Stromal cell of bone marrow (primary cell): ENCODE results near the gene KCNJ5.

Experiments
- DNase-seq: peaks from one replicate; pipeline ENCODE4 v3.0.0-alpha.2; 2012; ENCODE audit warnings: low read depth

The KCNJ5 gene

DNA sequence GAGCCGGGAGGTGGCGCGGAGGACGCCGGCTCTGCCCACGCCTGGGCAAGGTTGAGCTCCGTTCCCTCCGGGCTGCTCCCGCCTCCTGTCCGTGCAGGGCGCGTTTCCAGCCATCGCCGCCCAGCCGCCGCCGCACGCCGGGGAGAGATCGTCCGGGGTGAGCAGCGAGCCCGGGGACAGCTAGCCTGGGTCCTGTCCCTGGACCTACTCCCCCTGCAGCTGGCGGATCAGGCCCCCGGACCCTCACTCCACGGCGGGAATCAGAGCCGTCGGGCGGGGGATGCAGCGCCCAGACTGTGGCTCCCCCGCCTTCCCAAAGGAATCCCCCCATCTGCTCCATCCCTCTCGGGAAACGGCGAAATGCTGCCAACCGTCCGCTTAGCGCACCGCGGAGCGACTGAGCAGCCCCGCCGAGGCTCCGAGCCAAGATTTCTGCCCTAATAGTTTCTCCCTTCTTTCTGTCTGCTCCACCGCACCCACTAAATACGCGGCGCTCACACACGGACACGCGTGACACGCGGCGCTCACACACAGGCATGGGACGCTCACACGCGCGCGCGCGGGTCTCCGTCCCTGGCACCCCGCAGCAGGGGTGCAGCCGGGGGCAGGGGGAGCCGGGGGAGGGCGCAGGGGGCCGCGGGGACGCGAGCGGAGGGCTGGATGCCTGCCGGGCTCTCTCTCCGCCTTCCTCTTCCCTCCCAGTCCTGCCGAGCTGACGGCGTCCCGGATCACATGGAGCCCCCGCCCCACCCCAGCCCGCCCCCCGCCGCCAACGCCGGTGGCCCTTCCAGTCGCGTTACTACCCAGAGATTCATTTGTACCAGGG lies at the start of gene KCNJ5:
Gene KCNJ5, plus strand, starts transcription at position 814 of the 826 bp plus-strand sequence. CDS start 19,918 bp downstream, outside the sequence.
- DNase-seq = no peak

DNA sequence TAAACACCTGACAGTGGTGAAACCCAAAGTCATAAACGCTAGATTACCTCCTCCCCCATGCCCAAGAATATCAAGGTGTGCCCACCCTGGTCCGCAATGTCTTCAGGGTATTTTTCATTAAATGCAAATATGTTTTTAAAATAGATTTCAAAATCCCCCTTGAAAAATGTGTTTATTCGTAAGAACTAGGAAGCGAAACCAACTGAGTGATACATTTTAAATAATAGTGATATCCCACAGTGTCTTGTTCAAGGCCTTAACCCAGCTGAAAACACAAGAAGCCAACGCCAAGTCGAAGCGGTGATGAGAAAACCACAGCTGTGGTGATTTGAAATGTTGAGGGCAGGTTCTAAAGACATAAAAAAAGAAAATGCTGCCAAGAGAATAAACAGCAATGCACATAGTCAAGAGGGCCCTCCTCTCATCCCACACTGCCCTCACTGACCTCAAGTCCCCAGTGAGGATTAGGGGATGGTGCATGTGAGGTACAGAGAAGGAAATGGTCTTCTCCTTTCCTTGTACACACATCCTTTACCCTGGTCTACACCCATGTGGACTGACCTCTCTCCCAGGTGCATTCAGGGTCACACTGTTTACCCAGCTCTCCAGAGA lies 49.6 kb upstream of the KCNJ5 start:
- no peak for DNase-seq

DNA sequence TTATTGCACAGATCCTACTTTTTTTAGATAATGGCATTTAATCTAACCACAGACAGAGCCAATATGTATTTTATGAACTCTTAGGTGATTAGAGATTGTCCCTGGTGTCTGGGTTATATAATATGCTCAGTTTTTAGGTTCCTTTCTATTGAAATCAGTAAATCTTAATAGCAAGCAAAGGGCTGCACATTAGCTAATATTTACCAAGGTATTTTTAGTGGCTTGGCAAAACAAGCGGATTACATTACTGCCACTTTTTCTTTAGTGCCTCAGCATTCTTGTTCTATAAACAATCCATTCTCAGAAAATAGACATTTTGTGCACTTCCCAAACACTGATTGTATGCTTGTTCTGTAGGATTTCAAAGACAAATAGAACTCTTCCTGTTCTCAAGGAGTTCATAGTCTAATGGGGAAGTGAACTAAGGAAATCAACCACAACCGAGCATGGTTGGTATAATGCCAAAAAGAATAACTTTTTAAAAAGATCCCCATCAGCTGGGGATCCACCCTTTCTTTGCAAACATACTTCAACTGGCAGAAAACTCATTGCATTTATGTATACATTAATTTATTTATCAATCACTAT lies 47.9 kb upstream of the KCNJ5 start:
- no peak for DNase-seq

DNA sequence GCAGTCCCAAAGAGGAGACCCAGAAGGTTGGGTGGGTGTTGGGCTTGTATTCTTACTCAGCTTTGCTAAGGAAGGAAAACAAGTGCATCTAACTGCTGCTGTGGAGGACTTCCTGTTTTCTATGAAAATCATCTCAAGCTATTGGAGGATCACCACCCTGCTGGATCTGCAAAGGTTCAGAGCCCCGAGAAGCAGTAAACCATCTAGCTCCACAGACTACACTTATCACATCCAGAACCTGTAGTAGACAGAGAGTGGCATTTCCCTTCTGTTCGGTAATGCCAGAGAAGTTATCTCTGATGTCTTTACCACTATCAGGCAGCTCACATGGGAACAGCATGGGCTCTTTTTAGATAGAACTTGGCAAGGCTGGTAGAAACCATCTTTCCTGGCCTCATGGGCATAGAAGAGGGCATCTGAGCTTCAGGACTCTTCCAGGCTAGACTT lies 45.8 kb upstream of the KCNJ5 start:
- DNase-seq = no peak

DNA sequence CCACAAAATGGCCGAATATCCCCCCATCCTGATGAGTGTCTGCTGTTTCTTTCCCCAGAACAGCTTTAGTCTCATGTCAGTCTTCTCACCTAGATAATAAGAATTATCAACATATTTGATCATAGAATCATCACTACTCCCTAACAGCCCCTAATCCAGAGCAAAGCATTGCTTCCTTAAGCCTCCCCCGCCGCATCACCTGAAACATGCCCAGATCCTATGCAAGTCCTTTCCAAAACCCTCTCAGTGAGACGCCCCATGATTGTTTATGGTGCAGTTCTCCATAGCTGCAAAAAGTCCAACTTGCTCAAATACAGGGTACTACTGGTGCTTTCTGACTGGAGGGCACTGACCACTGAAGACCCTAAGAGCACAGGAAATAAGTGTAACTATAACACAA lies 44.2 kb upstream of the KCNJ5 start:
- DNase-seq = no peak

DNA sequence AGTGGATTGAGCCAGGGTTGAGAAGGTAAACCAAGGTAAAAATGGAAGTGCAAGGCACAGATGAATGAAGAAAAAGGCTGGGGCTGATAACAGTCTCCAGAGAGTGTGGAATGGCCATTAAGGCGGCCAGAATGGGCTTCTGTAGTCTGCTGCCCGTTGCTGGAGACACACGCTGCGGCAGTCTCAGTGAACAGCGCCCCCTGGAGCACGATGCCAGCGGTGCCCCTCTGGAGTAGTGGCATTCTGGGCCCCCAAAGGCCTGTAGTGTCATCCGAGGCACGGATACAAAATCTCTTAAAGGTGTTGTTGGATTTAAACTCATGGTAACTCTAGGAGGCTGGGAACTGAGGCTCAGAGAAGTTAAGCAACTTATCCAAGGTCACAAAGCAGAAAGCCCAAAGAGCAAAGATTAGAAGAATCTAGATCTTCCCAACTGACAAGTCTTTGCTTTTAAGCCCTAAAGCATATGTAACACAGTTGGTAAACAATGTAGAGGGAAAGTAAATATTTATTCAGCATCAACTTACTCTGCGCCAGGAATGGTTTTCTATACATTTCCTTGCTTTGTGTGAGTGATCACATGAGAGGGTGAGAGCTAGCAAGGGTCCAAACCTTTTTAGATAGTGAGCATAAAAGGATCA lies 42.2 kb upstream of the KCNJ5 start:
- DNase-seq = no peak

DNA sequence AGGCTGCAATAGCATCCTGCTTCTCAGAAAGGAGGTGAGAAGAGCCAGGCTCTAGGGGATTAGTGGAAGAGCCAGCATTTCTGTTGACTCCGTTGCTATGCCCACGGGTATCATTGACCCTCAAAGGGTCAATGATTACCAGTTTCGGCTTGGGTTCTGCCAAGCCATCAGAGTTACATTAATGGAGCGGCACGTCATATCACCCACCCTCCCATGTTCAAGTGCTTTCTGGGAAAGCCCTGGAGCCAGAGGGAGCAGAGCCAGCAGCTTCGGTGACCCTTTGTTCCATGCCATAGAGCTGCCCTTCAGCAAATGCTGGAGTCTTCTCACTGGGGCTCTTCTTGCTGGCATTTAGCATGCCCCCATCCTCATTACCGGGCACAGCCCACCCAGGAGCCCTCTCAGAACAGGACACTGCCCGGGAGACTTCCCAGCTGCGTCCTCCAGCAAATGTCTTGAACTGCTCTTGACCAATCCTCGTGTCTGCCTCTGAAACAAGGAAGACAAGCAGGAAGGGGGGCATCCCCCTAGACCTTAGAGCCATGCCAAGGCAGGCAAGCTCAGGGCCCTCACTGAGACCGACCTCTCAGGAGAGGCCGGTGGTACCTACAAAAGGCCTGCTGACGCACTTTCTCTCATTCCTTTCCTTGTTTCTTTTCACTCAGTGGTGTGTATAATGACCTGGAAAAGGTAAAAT lies 38.7 kb upstream of the KCNJ5 start:
- DNase-seq = no peak

DNA sequence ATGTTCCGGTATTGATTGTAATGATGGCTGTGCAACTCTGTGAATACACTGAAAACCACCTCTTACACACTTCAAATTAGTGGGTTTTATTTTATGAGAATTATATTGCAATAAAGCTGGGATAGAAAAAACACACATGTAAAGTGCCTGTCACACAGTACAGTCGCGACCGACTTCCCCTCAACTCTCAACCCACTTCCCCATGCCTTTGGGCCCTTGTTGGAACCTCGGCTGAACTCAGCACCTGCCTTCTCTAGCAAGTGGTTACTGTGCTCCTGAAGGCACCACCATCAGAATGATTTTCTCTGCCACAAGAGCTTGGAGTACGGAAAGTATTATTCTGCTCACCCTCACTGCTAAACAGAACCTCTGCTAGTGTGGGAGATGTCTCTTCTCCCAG lies 37.6 kb upstream of the KCNJ5 start:
- no peak for DNase-seq

DNA sequence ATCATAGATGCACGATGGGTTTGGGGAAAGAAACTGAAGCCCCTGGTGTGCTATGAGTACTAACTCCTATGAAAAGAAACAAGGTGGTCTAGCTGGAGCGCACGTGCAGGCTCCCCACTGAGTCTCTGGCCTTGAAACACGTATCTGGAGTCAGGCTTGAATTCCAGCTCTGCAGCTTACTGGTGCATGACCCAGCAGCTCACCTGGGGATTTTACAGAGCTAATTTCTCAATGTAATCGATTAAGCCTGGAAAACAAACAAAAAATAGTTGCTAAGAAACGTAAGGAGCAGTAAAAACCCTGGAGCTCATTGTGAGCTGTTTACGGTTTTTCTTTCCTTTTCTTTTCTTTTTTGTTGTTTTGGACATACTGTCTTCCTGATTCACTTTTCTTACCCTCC lies 36.3 kb upstream of the KCNJ5 start:
- DNase-seq = no peak

DNA sequence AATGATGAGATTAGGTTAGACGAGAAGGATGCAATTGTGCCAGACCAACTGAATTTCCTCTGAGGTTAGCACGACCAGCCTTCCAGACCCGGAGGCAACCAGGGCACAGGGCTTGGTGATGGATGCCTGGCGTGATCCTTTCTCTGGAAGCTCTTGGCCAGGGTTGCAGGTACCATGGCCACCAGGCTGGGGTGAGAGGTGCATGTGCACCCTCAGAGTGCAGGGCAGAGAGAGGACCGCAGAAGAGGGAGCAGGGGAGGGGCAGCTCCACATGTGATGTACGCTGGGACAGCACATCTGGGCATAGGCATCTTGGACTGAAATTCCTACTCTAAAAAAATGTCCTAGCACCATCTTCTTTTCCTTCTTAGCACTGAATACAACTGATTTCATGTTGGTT lies 34.9 kb upstream of the KCNJ5 start:
- DNase-seq = no peak

DNA sequence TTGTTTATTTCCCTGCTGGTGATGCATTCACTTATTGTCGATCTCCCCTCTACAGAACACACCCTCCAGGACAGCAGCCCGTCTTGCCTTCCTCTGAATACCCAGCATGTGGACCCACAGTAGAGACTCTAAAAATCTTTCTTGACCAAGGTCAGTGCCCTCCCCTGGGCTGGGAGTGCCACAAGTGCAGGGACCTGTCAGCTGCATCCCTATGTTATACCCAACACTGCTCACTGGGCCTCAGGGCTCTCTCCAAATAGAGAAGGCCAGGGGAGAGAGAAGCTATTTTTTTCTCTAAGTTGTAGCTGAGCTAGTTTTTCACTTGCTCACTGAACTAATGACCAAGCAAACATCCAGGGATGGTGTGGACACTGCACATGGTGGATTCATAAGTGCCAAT lies 33.8 kb upstream of the KCNJ5 start:
- no peak for DNase-seq

DNA sequence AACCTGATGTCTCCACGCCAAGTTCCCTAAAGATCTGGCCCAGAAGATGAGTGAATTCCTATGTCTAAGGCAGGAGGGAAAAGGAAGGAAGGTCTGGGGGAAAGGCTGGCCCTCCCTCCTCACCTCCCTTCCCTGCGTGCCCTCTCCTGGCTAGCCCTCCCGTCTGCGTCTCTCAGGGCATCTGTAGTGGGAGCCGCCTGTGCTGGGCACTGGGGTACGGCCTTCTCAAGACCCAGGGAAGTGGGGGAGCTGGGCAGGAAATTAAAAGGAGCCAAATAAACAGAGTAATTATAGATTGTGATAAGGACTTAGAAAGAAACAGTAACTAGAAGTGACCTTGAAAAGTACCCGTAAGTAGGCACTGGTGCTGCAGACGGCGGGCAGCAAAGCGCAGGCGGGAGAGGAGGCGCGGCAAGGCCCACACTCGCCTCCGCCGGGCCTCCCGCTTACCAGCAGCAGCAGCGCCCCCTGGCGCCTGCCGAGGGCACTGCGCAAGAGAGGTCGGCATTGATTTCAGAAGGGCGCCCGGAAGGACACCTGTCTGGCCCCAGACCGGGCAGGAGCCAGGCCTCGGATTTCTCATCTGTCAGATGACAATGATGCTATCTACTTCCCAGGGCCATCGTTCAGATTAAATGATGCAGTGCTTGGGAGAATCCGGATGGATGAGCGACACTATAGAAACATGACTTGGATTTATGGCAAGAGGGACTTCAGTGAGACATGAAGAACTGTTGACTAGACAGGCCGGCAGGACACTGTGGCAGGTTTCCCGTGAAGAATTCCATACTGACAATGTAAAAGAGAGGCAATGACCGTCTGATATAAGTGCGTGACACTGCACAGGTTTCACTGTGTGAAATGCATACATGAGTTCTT lies 31.4 kb upstream of the KCNJ5 start:
- no peak for DNase-seq

DNA sequence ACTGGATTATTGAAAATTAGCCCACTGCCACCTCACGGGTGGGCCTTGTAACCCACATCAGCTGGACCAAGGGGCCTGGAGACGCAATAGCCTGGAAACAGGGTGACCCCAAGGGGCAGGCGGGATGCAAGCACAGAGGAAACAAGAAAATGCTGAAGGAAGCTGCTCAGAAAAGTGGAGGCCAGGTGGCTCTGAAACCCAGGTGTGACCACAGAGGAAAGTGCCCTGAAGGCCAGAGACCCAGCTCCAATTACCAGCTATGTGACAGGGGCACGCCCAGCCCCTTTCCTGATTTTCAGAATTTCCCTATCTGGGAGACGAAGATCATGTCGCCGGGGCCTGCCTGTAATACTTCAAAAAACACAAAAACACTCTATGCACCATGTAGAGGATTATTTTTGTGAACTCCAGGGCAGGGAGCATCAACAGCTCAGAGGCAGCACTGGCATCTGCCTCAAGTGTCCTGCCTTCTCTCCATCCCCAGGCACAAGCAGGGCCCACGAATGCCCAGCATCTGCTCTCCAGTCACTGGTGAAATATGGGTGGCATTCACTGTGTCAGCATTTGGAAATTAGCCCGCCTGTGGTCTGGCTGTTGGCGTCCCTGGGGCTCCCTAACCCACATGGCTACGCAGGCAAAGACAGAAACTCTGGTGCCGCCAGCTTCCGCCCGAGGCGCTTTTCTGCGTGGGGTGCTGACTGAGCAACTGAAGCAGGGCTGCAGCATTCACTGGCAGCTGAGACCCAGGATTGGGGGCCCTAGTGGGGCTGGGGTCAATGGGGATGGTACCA lies 30.4 kb upstream of the KCNJ5 start:
- peak; percentile 64 for DNase-seq

DNA sequence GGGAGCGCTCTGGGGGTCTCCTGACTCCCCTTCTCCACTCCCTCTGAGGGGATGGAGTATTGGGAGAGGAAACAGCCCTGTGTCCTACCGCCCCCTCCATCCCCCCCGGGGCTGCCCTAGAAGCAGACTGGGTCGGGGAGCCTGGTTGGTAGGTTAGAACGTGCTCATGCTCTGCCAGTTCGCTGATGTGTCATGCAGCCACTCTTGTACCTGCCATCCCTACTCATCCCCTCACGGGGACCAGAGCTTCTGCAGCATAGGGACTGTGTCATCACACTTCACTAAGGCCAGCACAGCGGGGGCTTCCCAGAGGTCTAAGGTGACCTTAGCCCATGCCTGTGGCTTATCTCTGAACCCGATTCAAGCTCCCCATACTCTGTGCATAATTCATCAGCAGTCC lies 28.8 kb upstream of the KCNJ5 start:
- DNase-seq = no peak

DNA sequence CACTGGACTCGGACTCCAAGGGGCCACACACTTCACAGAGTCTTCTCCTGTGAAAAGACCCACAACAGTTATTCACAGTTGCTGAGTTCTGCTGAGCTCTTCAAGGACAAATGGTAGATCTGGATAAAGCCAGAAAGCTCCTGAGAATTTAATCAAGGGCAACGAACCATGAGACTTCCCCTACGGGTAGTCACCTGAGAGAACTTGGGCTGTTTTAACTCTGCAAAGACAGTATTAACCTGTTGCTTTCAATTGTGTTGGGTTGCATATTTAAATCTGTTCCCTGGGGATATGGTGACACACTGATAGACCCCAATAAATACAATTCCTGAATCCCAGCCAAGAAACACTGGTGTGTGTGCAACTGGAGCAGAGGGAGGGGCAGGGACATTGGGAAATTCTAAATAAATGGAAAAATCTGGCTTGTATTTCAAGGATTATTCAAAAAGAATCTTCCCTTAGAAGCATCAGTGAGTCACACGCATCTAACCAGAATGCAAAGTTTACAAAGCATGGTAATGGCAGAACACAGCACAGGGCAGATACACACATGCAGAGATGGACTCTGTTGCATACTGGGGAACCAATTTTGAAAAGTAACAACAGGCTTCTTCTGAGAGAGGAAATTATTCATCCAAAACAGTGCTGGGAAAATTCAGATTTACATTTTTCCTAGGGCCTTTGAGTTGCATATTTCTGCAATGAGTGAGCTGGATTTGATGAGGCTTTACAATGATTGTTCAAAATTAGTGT lies 28.1 kb upstream of the KCNJ5 start:
- DNase-seq = peak; percentile 52

DNA sequence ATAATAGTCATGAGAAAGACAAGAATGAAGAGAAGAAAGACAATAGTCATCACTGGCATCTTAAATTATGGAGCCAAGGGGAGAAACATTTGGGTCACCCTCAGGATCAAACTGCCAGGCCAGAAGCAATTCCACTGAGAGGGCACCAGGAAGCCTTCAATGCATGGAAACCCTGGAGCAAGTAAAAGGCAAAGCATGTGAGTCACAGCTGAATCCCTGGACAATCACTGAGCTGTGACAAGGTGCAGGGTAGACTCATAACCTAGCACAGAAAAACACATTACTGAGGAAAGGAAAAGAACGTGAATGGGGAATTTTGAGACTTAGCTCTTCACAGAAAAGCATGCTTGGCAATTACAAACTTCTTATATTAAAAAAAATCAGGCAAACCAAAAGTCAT lies 25.7 kb upstream of the KCNJ5 start:
- DNase-seq = no peak

DNA sequence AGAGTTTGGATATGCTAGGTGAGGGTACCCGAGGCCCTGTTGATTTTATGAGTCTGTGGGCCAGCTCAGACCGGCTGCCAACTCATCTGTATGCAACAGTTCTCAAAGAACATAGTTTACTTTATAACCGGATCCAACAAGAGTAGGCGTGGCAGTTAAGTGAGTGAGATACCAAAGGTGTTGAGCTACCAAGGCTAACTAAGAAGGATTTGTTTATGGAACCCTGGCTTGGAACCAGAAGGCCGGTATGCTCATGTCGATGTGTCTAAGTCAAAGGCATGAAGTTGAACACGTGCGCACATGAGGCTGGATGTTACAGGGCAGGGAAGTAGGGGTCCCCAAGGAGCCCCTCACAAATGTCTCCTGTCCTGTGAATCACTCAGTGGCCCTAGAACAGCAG lies 23.9 kb upstream of the KCNJ5 start, which contains the start of gene KCNJ1:
Gene KCNJ1, minus strand, starts transcription at position 20 of the 400 bp plus-strand sequence. CDS start 27,053 bp downstream, outside the sequence.
- DNase-seq = no peak

DNA sequence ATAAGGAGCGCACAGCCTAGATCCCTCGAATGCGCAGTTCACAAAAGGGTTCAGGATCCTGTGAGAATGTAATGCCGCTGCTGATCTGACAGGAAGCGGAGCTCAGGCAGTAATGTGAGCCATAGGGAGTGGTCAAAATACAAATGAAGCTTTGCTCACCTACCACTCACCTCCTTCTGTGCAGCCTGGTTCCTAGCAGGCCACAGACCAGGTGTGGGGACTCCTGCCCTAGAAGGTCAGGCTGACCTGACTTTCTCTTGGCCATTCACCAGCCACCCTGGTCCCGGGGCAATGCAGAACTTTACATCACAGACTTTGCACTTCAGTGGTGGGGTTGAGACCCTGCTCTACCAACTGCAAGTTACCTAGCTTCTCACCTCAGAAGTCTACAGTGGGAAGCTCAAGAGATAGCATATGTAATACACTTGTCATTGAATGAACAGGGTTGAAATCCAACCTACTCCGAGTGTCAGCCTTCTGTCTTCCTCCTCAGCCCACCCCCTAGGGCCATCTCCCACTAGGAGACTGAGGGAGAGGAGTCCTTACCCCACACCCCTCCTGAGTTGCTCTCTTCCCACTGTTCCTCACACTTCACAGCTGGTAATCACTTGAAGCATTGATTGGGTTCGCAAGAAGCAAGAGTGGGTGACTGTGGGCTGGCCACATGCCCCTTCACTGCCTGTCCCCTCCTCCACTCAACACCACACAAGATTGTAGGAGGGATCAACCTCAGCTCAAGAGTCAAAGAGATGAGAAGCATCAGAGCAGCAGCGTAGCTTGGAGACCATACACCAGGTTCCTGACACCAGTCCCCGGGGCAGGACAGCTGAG lies 22.1 kb upstream of the KCNJ5 start:
- DNase-seq = no peak
